Neural crest cell (in vitro differentiated cells): ENCODE measurements around the gene RAMP2. TPM values are rescaled to one million over a fixed set of nuclear protein-coding genes. Genes with fewer than 3 reads are reported as not detected.

Experiments used
- DNase-seq: peaks from one replicate; pipeline ENCODE4 v3.0.0; 2021; ENCODE audit warnings: low read depth, mixed read lengths, low spot score
- H3K27ac Mint-ChIP-seq: one replicate; pipeline ENCODE4 v1.8.0; 2021; ENCODE audit warnings: mild to moderate bottlenecking, mixed read lengths; ENCODE audit not compliant: unreplicated experiment
- H3K27me3 Mint-ChIP-seq: 2 replicates; pipeline ENCODE4 v1.8.0; 2021; ENCODE audit warnings: low read depth, mild to moderate bottlenecking, mixed read lengths
- H3K36me3 Mint-ChIP-seq: 2 replicates; pipeline ENCODE4 v1.8.0; 2021; ENCODE audit warnings: low read depth, mild to moderate bottlenecking, mixed read lengths
- H3K4me1 Mint-ChIP-seq: 2 replicates; pipeline ENCODE4 v1.8.0; 2021; ENCODE audit warnings: mixed read lengths
- H3K4me3 Mint-ChIP-seq: one replicate; pipeline ENCODE4 v1.8.0; 2021; ENCODE audit warnings: mild to moderate bottlenecking, mixed read lengths
- H3K9me3 Mint-ChIP-seq: 2 replicates; pipeline ENCODE4 v1.8.0; 2021; ENCODE audit warnings: mixed read lengths
- CTCF ChIP-seq: fragments of 200-600 bp; sonication (generic); conservative IDR thresholded peaks from 2 replicates; pipeline ENCODE4 v1.5.0; 2021; ENCODE audit warnings: antibody characterized with exemption, mild to moderate bottlenecking
- total RNA-seq: library from RNA; stranded (reverse); gene quantifications from 2 replicates; pipeline ENCODE4 v1.2.1, GENCODE V29; 2021

RAMP2 gene
- total RNA-seq, 1 donor from 2014 or later = 7.9 TPM

DNA sequence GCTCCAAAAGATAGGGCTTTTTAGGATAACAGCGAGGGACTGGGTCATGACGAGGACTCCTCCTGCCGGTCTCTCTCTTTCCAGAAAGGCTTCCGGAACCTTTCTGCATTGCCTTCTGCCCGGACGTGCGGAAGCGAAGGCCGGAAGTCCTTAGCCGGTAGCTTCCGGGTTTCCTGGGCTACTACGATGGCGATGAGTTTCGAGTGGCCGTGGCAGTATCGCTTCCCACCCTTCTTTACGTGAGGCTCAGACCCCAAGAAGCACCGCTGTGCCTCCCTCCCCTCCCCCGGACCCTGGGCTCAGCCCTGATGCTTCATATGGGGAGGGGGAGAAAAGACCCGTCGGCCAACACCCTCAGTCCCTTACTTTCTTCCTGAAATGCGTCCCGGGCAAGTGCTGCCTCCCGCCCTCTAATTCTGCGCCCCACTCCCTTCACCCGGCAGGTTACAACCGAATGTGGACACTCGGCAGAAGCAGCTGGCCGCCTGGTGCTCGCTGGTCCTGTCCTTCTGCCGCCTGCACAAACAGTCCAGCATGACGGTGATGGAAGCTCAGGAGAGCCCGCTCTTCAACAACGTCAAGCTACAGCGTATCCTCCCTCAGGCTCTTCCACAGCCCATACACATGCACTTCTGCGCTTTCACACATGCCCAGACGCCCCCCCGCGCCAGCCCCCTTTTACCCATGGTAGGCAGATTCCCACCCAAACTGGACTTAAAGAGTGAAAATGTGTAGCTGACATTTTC lies 12.4 kb downstream of the RAMP2 start, which contains the start of gene VPS25:
VPS25 (plus strand) TSS at position 160 of the 746 bp plus-strand sequence; CDS start at position 187, 27 bp downstream.
- Mint-ChIP-seq H3K27me3 (no peaks in the 10 kb centered on the region), H3K27ac (peak within 1 kb of the TSS; percentile 99), H3K4me1 (peaks cover 27% of the 10 kb centered on the region), H3K36me3 (no peaks in the 10 kb centered on the region), H3K4me3 (peak within 1 kb of the TSS; percentile 98), H3K9me3 (no peaks in the 10 kb centered on the region)
- DNase-seq = peak; percentile 75
- TF ChIP-seq CTCF = peak; percentile 29

GRCh38 chr17:42774066-42774745 lies 13.2 kb downstream of the RAMP2 start:
- Mint-ChIP-seq H3K27ac (no peak overlapping the region), H3K27me3 (peaks cover under 1% of the 10 kb centered on the region), H3K4me3 (peak overlapping the region; percentile 98), H3K9me3 (no peaks in the 10 kb centered on the region), H3K36me3 (no peaks in the 10 kb centered on the region), H3K4me1 (peaks cover 27% of the 10 kb centered on the region)
- no peak for TF ChIP-seq CTCF
- DNase-seq = no peak

GRCh38 chr17:42775534-42776098 lies 14.6 kb downstream of the RAMP2 start:
- TF ChIP-seq CTCF = no peak
- no peaks in the 10 kb centered on the region for H3K36me3 Mint-ChIP-seq

DNA sequence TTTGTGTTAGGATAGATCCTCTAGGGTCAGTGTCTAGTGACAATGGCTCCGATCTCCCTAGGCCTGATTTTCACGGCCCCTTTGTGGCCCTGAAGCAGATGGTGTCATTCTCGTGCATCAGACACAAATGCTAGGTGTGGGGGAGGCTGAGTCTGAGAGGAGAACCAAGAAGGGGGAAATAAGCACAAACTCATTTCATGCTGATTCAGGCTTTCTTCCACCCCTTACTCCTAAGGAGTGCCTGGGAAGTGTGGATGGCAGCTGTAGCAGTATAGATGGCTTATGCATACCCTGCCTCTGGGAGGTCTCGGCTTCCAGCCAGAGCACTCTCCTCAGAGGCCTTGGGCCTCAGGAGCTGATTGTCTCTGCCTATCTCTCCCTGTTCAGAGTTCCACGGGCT lies 17.5 kb downstream of the RAMP2 start:
- Mint-ChIP-seq H3K36me3 (no peaks in the 10 kb centered on the region), H3K27me3 (peaks cover 39% of the 10 kb centered on the region), H3K4me3 (peak overlapping the region; percentile 54), H3K9me3 (no peaks in the 10 kb centered on the region), H3K4me1 (peaks cover 21% of the 10 kb centered on the region), H3K27ac (no peak overlapping the region)
- DNase-seq = no peak
- TF ChIP-seq CTCF = no peak

More at GRCh38 chr17:42775534-42776098, 14.6 kb downstream of the RAMP2 start:
- peaks cover 33% of the 10 kb centered on the region for H3K4me1 Mint-ChIP-seq
- peak overlapping the region; percentile 98 for H3K4me3 Mint-ChIP-seq
- no peaks in the 10 kb centered on the region for H3K9me3 Mint-ChIP-seq
- H3K27me3 Mint-ChIP-seq = peaks cover 12% of the 10 kb centered on the region
- no peak for DNase-seq
- no peak overlapping the region for H3K27ac Mint-ChIP-seq

DNA sequence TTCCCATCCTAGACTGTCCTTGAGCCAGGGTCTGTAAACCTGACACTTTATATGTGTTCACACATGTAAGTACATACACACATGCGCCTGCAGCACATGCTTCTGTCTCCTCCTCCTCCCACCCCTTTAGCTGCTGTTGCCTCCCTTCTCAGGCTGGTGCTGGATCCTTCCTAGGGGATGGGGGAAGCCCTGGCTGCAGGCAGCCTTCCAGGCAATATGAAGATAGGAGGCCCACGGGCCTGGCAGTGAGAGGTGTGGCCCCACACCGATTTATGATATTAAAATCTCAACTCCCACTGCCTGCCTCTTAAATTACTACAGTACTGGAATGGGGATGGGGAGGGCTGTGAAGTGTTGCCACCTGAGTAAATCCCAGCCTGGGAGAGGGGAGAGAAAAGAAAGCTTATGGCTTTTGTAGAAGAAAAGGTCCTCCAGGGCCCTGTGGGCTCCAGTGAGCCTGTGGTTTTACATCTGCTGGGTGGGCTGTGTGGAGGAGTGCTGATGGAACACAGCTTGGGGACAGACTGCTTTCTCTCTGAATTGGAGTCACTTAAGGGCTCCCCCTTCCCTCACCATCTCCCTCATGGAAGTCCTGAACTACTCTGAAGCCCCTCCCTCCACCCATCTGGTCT lies 18.4 kb downstream of the RAMP2 start:
- H3K9me3 Mint-ChIP-seq = no peaks in the 10 kb centered on the region
- H3K36me3 Mint-ChIP-seq = no peaks in the 10 kb centered on the region
- peak overlapping the region; percentile 71 for H3K27ac Mint-ChIP-seq
- no peak for TF ChIP-seq CTCF
- H3K4me1 Mint-ChIP-seq = peaks cover 13% of the 10 kb centered on the region
- H3K4me3 Mint-ChIP-seq = peak overlapping the region; percentile 67
- DNase-seq = no peak
- peaks cover 44% of the 10 kb centered on the region for H3K27me3 Mint-ChIP-seq
